Stimulated activated CD8-positive, alpha-beta memory T cell treated with anti-CD3 and anti-CD28 coated beads, Interleukin-12 subunit alpha, Interleukin-12 subunit beta, amount 100 ng/mL, for 1 hour (primary cell): Measurements from ENCODE around the gene IPP.
"Not testable (repeated sequence)": the region's sequence is repeated elsewhere in the genome, so short reads cannot be mapped to it uniquely, and the experiment has no call there.

Source experiments
- DNase-seq: peaks from one replicate; pipeline ENCODE4 v3.0.0-alpha.2; 2020; ENCODE audit warnings: low read depth

Gene IPP

DNA sequence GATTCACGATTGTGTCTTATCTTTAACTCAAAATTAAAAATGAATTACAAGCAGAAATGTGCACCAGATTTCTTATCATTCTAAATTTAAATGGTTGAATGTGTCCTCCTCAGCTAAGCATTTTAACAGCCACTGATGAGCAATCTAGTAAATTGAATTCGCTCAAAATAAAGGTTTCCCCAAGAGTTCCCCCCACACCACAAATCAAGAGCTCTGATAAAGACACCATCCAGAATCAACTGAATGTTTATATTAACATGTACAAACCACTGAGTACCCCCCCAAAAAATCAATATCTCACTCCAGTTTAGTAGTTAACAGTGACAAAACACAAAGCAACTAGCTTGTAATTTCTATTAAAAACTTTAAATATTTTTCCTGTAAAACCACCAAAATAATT is 66.1 kb downstream of the IPP start:
- no peak for DNase-seq

DNA sequence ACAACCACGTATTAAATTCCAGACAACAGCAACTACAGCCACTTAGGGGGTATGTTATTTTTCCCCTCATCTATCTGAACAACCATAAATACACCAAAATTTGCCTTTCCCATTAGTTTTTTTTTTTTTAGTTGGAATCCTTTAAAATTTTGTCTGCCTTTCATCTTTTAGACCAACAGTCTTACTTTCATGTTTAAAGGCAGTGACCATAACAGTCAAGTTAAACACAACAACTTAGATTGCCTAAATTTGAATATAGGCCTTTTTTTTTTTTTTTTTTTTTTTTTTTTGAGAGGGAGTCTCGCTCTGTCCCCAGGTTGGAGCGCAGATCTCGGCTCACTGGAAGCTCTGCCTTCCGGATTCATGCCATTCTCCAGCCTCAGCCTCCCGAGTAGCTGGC is 67.5 kb downstream of the IPP start:
- DNase-seq = no peak

GRCh38 chr1:45679123-45679522 is 71.3 kb downstream of the IPP start:
- no peak for DNase-seq

- no peak for DNase-seq
Measured at GRCh38 chr1:45678489-45678888, 72.0 kb downstream of the IPP start.

GRCh38 chr1:45677751-45678245 is 72.7 kb downstream of the IPP start:
- no peak for DNase-seq

DNA sequence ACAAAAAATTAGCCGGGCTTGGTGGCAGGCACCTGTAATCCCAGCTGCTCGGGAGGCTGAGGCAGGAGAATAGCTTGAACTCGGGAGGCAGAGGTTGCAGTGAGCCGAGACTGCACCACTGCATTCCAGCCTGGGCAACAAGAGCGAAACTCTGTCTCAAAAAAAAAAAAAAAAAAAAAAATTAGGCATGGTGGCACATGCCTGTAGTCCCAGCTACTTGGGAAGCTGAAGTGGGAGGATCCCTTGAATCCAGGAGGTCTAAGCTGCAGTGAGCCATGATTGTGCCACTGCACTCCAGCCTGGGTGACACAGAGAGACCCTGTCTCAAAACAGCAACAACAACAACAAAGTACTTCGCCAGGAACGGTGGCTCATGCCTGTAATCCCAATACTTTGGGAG is 73.9 kb downstream of the IPP start:
- DNase-seq = not testable (repeated sequence)

DNA sequence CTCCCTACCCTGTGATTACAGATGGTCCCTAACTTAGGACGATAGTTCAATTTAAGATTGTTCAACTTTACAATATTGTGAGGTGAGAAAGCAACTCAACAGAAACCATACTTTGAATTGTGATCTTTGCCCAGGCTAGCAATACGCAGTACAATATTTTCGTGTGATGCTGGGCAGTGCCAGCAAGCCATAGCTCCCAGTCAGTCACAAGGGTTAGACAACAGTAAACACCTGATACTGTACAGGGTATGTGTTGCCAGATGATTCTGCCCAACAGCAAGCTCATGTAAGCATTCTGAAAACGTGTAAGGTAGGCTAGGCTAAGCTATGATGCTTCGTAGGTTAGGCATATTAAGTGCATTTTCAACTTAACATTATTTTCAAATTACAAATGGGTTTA is 76.0 kb downstream of the IPP start:
- no peak for DNase-seq

GRCh38 chr1:45673956-45674355 is 76.5 kb downstream of the IPP start:
- DNase-seq = no peak

DNA sequence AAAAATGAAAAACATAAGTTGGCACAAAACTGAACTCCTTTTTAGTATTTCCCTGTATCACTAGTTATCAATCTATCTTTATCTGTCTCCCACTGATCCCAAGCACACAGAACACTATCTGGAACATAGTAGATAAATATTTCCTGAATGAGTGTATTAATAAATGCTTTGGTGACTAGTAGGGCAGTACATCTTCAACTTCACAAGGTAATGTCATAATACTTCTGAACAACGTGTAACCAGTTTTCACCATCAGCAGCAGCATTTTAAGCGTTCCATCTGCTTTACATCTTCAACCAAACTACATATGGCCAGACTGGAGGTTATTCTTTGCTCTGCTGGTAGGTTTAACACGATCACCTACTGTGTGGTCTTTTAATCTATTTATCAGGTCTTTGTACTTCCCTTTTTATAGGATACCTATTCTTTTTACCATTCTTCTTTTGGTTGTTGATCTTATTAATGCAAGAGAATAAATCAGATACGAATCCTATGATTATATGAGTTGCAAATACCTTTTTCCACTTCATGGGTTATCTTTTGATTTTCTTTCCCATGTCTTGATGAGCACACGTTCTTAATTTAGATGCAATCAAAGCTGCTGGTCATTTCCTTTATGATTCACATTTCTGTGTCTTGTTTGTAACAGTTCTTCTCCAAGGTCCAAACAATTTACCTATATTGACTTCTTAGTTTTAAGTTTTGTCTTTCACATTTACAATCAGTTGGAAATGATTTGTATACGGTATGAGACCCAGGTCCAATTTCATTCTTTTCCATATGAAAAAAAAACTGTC is 80.4 kb downstream of the IPP start:
- DNase-seq = no peak

- no peak for DNase-seq
Measured at GRCh38 chr1:45669379-45669778, 81.1 kb downstream of the IPP start.

GRCh38 chr1:45668526-45668925 is 81.9 kb downstream of the IPP start:
- DNase-seq = no peak

- no peak for DNase-seq
Measured at GRCh38 chr1:45667321-45668111, 82.9 kb downstream of the IPP start.

- no peak for DNase-seq
Measured at GRCh38 chr1:45666836-45667235, 83.6 kb downstream of the IPP start.

- DNase-seq = no peak
Measured at GRCh38 chr1:45660336-45660735, 90.1 kb downstream of the IPP start.

GRCh38 chr1:45659222-45659621 is 91.2 kb downstream of the IPP start:
- DNase-seq = no peak

DNA sequence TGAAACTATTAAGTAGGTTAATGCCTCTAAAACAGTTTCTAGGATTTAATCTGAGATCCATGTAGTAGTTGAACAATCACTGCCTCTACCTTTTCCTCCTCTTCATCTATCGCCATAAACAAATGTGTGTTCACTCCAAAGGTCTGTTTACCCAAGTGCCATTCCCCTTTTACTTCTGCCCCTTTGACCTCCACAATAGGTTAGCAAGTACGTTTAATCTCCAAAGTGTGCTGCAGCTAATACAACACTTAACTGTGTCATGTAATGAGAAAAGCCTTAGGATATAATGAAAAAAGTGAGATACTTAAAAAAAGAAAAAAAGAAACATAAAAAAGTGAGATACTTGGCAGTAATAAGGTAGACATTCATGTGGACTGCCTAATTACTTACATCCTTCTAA is 92.3 kb downstream of the IPP start:
- DNase-seq = no peak

DNA sequence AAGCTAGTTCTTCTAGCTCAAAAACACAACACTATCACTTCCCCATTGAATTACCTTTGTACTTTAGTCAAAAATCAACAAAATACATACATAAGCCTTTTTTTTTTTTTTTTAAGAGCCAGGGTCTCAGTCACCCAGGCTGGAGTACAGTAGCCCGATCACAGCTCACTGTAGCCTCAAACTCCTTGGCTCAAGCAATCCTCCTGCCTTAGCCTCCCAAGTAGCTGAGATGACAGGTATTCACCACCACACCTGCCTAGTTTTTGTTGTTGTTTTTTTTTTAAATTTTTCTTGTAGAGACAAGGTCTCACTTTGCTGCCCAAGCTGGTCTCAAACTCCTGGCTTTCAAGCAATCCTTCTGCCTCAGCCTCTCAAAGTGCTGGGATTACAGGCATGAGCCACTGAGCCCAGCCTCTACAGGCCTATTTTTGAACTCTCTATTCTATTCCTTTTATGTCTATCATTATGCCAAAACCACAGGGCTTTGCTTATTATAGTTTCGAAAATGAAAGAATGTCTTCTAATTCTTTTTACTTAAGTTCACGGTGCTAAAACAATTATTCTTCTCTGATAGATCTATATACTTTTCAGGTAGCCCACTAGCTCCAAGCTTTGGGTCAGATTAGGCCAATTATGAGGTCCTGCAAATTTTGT is 93.8 kb downstream of the IPP start:
- DNase-seq = no peak

DNA sequence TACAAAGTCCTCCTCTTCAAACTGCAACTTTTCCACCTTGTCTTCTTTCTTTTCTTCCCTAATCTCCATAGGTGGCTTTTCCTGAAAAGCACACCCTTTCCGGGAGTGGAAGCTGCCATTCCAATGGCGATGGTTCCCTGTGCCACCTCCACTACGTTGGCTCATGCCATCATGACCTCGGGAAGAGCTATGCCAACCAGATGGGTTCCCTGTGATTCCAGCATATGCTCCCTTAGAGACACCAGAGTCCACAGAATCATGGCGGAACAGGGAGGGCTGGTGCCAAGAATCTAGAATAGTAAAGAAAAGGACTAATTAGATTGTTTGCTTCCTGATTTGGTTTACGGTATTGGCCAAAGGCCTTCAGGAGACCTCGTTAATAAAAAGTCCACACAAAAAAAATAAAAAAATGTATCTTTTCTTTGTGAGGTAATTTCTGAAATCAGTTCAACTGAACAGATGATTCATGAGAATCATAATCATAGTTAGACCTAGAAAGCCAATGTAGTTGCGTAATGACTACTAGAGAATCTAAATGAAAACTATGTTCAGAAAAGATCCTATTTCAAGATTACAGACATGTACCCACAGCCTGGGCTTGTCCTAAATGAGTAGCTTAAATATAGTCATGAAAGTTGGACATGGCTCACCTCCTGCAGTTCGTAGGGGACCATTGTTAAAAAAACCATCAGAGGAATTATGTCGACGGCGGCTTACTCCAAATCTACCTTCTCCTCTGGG is 95.7 kb downstream of the IPP start:
- no peak for DNase-seq
